CD4-positive, alpha-beta T cell treated with Interleukin-6 for 4 hours (primary cell): ENCODE data around the gene TFR2.
A peak's percentile ranks its signal among the peaks of the same experiment; 100 is the strongest.

Experiments used
- DNase-seq: peaks from one replicate; pipeline ENCODE4 v3.0.0-alpha.2; 2020; ENCODE audit warnings: mixed read lengths

The TFR2 gene

GRCh38 chr7:100641463-100641859 lies at the start of gene TFR2:
Gene TFR2 (minus strand): TSS chr7:100641552. CDS start chr7:100641509, 43 bp downstream.
- no peak for DNase-seq

GRCh38 chr7:100689230-100690135 lies 48.1 kb upstream of the TFR2 start:
- no peak for DNase-seq

- no peak for DNase-seq
These were observed 47.0 kb upstream of the TFR2 start for GRCh38 chr7:100688326-100688860.

GRCh38 chr7:100687751-100688300 lies 46.5 kb upstream of the TFR2 start:
- no peak for DNase-seq

GRCh38 chr7:100687261-100687660 lies 45.9 kb upstream of the TFR2 start:
- DNase-seq = no peak

- no peak for DNase-seq
These were observed 45.5 kb upstream of the TFR2 start for GRCh38 chr7:100686822-100687211.

- DNase-seq = no peak
These were observed 45.0 kb upstream of the TFR2 start for GRCh38 chr7:100686201-100686821.

- no peak for DNase-seq
These were observed 44.3 kb upstream of the TFR2 start for GRCh38 chr7:100685631-100686145.

GRCh38 chr7:100685049-100685605 lies 43.8 kb upstream of the TFR2 start:
- DNase-seq = no peak

- DNase-seq = no peak
These were observed 43.2 kb upstream of the TFR2 start for GRCh38 chr7:100684534-100685042.

- DNase-seq = no peak
These were observed 42.5 kb upstream of the TFR2 start for GRCh38 chr7:100683659-100684533.

GRCh38 chr7:100682991-100683658 lies 41.8 kb upstream of the TFR2 start:
- DNase-seq = no peak

- peak; percentile 34 for DNase-seq
These were observed 40.9 kb upstream of the TFR2 start for GRCh38 chr7:100682228-100682741.

GRCh38 chr7:100681491-100682227 lies 40.3 kb upstream of the TFR2 start:
- no peak for DNase-seq

- no peak for DNase-seq
These were observed 39.4 kb upstream of the TFR2 start for GRCh38 chr7:100680576-100681271.

- DNase-seq = no peak
These were observed 38.7 kb upstream of the TFR2 start for GRCh38 chr7:100679927-100680575.

- DNase-seq = no peak
These were observed 38.0 kb upstream of the TFR2 start for GRCh38 chr7:100679129-100679926.
